PC-9 (cell line): ENCODE data around the gene MCTP1. TPM values are rescaled to one million over a fixed set of nuclear protein-coding genes. Genes with fewer than 3 reads are reported as not detected.

Source experiments
- BruUV-seq: library from RNA; stranded (reverse); fragments of 400-500 nt; replicated peaks from 2 replicates; lab custom pipeline; 2021; lab: Mats Ljungman, UMichigan
- CTCF ChIA-PET: fragments of 300-600 bp; sonication (Branson Sonifier 250); formaldehyde crosslinking; loops from one replicate; lab custom pipeline; 2022; ENCODE audit warnings: antibody characterized with exemption; lab: Charles Lee
- POLR2A ChIA-PET: fragments of 300-600 bp; sonication (Branson Sonifier 250); formaldehyde crosslinking; loops from one replicate; lab custom pipeline; 2022; ENCODE audit warnings: antibody characterized with exemption; ENCODE audit not compliant: unreplicated experiment; lab: Charles Lee
- DNase-seq, 2 experiments: peaks; one replicate each; pipeline versions ENCODE4 v3.0.0 to v3.0.0-alpha.2; 2015 to 2022; ENCODE audit warnings: mixed read lengths in 1 of 2
- H2AFZ ChIP-seq: fragments of 200-600 bp; sonication (generic); 2 replicates; pipeline ENCODE4 v1.8.1; 2017; ENCODE audit warnings: antibody characterized with exemption
- H3F3A ChIP-seq: fragments of 200-600 bp; sonication (generic); 2 replicates; pipeline ENCODE4 v1.8.1; 2017; ENCODE audit warnings: antibody characterized with exemption, mild to moderate bottlenecking, low read depth; ENCODE audit not compliant: insufficient read depth
- H3K27ac ChIP-seq: fragments of 200-600 bp; sonication (generic); 2 replicates; pipeline ENCODE4 v1.6.1; 2016; ENCODE audit warnings: mixed run types
- H3K27me3 ChIP-seq: fragments of 200-600 bp; sonication (generic); 2 replicates; pipeline ENCODE4 v1.6.1; 2016; ENCODE audit warnings: low read depth, mixed run types; ENCODE audit not compliant: insufficient read depth
- H3K36me3 ChIP-seq: fragments of 200-600 bp; sonication (generic); 2 replicates; pipeline ENCODE4 v1.6.1; 2016; ENCODE audit warnings: low read depth, mixed run types
- H3K4me1 ChIP-seq: fragments of 200-600 bp; sonication (generic); replicated peaks from 2 replicates; pipeline ENCODE4 v1.6.1; 2016; ENCODE audit warnings: mixed run types; ENCODE audit not compliant: insufficient read depth
- H3K4me2 ChIP-seq: fragments of 200-600 bp; sonication (generic); 2 replicates; pipeline ENCODE4 v1.6.1; 2017; ENCODE audit warnings: mixed run types
- H3K4me3 ChIP-seq: fragments of 200-600 bp; sonication (generic); 2 replicates; pipeline ENCODE4 v1.6.1; 2016; ENCODE audit warnings: mixed run types
- H3K79me2 ChIP-seq: fragments of 200-600 bp; sonication (generic); 2 replicates; pipeline ENCODE4 v1.6.1; 2017; ENCODE audit warnings: low read depth, mixed run types
- H3K9me2 ChIP-seq: fragments of 200-600 bp; sonication (generic); 2 replicates; pipeline ENCODE4 v1.8.1; 2017; ENCODE audit warnings: mild to moderate bottlenecking; ENCODE audit not compliant: insufficient read depth
- H3K9me3 ChIP-seq: fragments of 200-600 bp; sonication (generic); 2 replicates; pipeline ENCODE4 v1.8.1; 2016; ENCODE audit warnings: low read depth; ENCODE audit not compliant: insufficient read depth
- H4K20me1 ChIP-seq: fragments of 200-600 bp; sonication (generic); 2 replicates; pipeline ENCODE4 v1.8.1; 2017; ENCODE audit not compliant: insufficient read depth
- CTCF ChIP-seq: fragments of 200-600 bp; sonication (generic); conservative IDR thresholded peaks from 2 replicates; pipeline ENCODE4 v1.6.1; 2017; ENCODE audit warnings: mixed run types, antibody characterized with exemption, mild to moderate bottlenecking, moderate library complexity
- EZH2 ChIP-seq: fragments of 200-600 bp; sonication (generic); IDR thresholded peaks from 2 replicates; pipeline ENCODE4 v1.8.0; 2017; ENCODE audit warnings: antibody characterized with exemption, low read depth
- intact Hi-C: fragments of 100-400 bp; cut with micrococcal nuclease; formaldehyde crosslinking; loops from one replicate; pipeline ENCODE4 v1.10.0; 2022; ENCODE audit not compliant: unreplicated experiment
- total RNA-seq: library from RNA; stranded (reverse); gene quantifications from 2 replicates; pipeline ENCODE4 v1.2.3, GENCODE V29; 2021

The MCTP1 gene
- total RNA-seq, 1 experiment from 2014 or later, result 3.9 TPM

DNA sequence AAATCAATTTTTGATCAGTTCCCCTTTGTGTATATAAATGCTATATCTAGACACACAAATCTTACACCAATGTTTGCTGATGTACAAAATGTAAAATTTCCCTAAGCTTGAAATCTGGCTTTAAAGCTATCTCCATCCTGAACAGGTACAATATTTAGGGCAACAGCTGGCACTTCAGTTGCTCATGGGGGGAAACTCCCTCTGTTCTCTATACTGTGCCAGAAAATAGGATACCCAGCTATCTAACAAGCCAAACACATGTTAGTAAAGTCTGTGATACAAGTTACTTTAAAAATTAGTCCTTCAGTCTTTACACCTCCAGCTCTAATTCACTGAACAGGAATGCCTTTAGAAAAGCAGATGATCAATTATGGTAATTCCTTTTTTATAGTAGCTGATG is 474.6 kb downstream of the MCTP1 start:
- BruUV-seq, result no TSS peak
- no peak overlapping the region for H3K27ac ChIP-seq
- DNase-seq, result no peak
- no peaks in the 10 kb centered on the region for H3K79me2 ChIP-seq
- H3K27me3 ChIP-seq, result no peaks in the 10 kb centered on the region
- no peak overlapping the region for H3K4me2 ChIP-seq
- intact Hi-C loops, result no loop called here
- POLR2A ChIA-PET, result no interaction called here
- no peaks in the 10 kb centered on the region for H3K9me3 ChIP-seq
- H2AFZ ChIP-seq, result no peak overlapping the region
- no peaks in the 10 kb centered on the region for H4K20me1 ChIP-seq
- no peaks in the 10 kb centered on the region for H3K4me1 ChIP-seq
- no peaks in the 10 kb centered on the region for H3F3A ChIP-seq
- H3K9me2 ChIP-seq, result no peaks in the 10 kb centered on the region
- H3K4me3 ChIP-seq, result no peak overlapping the region
- no peaks in the 10 kb centered on the region for H3K36me3 ChIP-seq
- CTCF ChIA-PET, result no interaction called here
- TF ChIP-seq EZH2, result no peak
- no peak for TF ChIP-seq CTCF

- ChIA-PET POLR2A (no interaction called here), CTCF (no interaction called here)
- intact Hi-C loops, result no loop called here
- Histone ChIP-seq H3K27ac (no peak overlapping the region), H3F3A (no peaks in the 10 kb centered on the region), H3K4me2 (no peak overlapping the region), H3K9me2 (no peaks in the 10 kb centered on the region; the same call in 1 of the 2 replicates), H3K9me3 (no peaks in the 10 kb centered on the region), H3K4me3 (no peak overlapping the region), H3K79me2 (no peaks in the 10 kb centered on the region), H3K4me1 (no peaks in the 10 kb centered on the region), H4K20me1 (no peaks in the 10 kb centered on the region), H2AFZ (no peak overlapping the region), H3K36me3 (no peaks in the 10 kb centered on the region), H3K27me3 (no peaks in the 10 kb centered on the region)
- DNase-seq, result no peak
- TF ChIP-seq EZH2 (no peak), CTCF (no peak)
- BruUV-seq, result no TSS peak
These were observed 476.4 kb downstream of the MCTP1 start for GRCh38 chr5:94808497-94808896.

- H4K20me1 ChIP-seq, result no peaks in the 10 kb centered on the region
- TF ChIP-seq CTCF, result no peak
- TF ChIP-seq EZH2, result no peak
- no peak overlapping the region for H3K4me3 ChIP-seq
- no peak overlapping the region for H3K27ac ChIP-seq
- H2AFZ ChIP-seq, result no peak overlapping the region
- H3K36me3 ChIP-seq, result no peaks in the 10 kb centered on the region
- ChIA-PET CTCF (no interaction called here), POLR2A (no interaction called here)
- H3K9me3 ChIP-seq, result no peaks in the 10 kb centered on the region
- H3K9me2 ChIP-seq, result no peaks in the 10 kb centered on the region; the same call in 1 of the 2 replicates
- intact Hi-C loops, result no loop called here
- no peaks in the 10 kb centered on the region for H3K79me2 ChIP-seq
- DNase-seq, result no peak
- H3F3A ChIP-seq, result no peaks in the 10 kb centered on the region
- no TSS peak for BruUV-seq
- H3K27me3 ChIP-seq, result no peaks in the 10 kb centered on the region
- H3K4me1 ChIP-seq, result no peaks in the 10 kb centered on the region
- no peak overlapping the region for H3K4me2 ChIP-seq
These were observed 476.9 kb downstream of the MCTP1 start for GRCh38 chr5:94807985-94808384.
